GM23338 (cell line): ENCODE data around the gene UNK.

Source experiments
- CREB1 ChIP-seq: fragments of 250-450 bp; sonication (Bioruptor Pico); IDR thresholded peaks from 2 replicates; pipeline ENCODE4 v1.5.0; 2020; ENCODE audit warnings: low read depth, mild to moderate bottlenecking, moderate library complexity
- EZH2 ChIP-seq: fragments of 200-600 bp; sonication (generic); IDR thresholded peaks from one replicate; pipeline ENCODE4 v1.8.0; 2017; ENCODE audit warnings: antibody characterized with exemption, mild to moderate bottlenecking, low read depth; ENCODE audit not compliant: unreplicated experiment
- EZH2phosphoT487 ChIP-seq: fragments of 200-600 bp; sonication (generic); IDR thresholded peaks from one replicate; pipeline ENCODE4 v1.8.1; 2018; ENCODE audit warnings: antibody characterized with exemption; ENCODE audit not compliant: unreplicated experiment
- NANOG ChIP-seq: IDR thresholded peaks from 2 replicates; pipeline ENCODE4 v1.6.1; 2016; ENCODE audit warnings: antibody characterized with exemption, borderline replicate concordance
- POLR2AphosphoS5 ChIP-seq: IDR thresholded peaks from 2 replicates; pipeline ENCODE4 v1.6.1; 2016; ENCODE audit warnings: antibody characterized with exemption, low read depth
- TF ChIP-seq, protein P1 (sequence below), 2 experiments: fragments of 200-600 bp in 1 of 2; sonication (generic) in 1 of 2; conservative IDR thresholded peaks; 2 replicates each; pipeline versions ENCODE4 v1.5.1 to v1.6.1; 2016 to 2017; ENCODE audit warnings: antibody characterized with exemption in 2 of 2, low read depth in 2 of 2, mild to moderate bottlenecking in 2 of 2, moderate library complexity in 1 of 2

DNA sequence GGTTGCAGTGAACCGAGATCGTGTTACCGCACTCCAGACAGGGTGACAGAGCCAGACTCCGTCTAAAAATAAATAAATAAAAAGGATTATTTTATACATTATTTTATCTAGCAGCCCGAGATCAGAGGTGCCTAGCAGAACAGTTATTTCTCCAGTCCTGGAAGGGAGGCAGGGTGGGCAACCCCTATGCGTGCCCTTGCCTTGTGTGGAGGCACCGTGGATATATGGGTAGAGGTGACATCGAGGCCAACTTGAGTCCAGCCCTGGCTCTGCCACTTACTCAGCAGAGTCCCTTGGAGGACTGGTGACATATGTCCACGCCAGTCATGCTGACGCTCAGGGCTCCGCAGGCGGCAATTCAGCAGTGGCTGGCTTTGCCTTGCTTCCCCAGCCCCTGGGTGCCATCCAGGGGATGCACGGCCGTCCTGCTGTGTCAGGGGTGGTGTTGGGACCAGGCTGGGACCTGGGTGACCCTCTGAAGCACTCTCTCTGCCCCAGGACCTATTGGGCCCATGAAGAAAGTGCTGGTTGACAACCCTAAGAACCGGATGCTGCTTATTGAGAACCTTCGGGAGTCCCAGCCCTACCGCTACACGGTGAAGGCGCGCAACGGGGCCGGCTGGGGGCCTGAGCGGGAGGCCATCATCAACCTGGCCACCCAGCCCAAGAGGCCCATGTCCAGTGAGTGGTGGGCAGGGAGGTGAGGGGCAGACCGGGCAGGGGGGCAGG lies 32.8 kb upstream of the UNK start:
- TF ChIP-seq POLR2AphosphoS5 (no peak), EZH2phosphoT487 (no peak), NANOG (no peak), CREB1 (CRISPR knock-in tag) (no peak), EZH2 (no peak)
- TF ChIP-seq, protein P1, sequence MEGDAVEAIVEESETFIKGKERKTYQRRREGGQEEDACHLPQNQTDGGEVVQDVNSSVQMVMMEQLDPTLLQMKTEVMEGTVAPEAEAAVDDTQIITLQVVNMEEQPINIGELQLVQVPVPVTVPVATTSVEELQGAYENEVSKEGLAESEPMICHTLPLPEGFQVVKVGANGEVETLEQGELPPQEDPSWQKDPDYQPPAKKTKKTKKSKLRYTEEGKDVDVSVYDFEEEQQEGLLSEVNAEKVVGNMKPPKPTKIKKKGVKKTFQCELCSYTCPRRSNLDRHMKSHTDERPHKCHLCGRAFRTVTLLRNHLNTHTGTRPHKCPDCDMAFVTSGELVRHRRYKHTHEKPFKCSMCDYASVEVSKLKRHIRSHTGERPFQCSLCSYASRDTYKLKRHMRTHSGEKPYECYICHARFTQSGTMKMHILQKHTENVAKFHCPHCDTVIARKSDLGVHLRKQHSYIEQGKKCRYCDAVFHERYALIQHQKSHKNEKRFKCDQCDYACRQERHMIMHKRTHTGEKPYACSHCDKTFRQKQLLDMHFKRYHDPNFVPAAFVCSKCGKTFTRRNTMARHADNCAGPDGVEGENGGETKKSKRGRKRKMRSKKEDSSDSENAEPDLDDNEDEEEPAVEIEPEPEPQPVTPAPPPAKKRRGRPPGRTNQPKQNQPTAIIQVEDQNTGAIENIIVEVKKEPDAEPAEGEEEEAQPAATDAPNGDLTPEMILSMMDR (conservative IDR thresholded peaks at IDR 0.05; ENCODE audit: low read depth in 2 of 2), result no peak
